Endodermal cell (in vitro differentiated cells): ENCODE results near the gene LAMP2. TPM values are rescaled to one million over a fixed set of nuclear protein-coding genes. Genes with fewer than 3 reads are reported as not detected.
A peak's percentile ranks its signal among the peaks of the same experiment; 100 is the strongest.
"Not testable (repeated sequence)": the region's sequence is repeated elsewhere in the genome, so short reads cannot be mapped to it uniquely, and the experiment has no call there.

ENCODE experiments used
- DNase-seq: peaks from one replicate; pipeline ENCODE4 v3.0.0-alpha.2; 2017
- H3K27ac ChIP-seq: 2 replicates; pipeline ENCODE4 v1.5.1; 2013; ENCODE audit warnings: mild to moderate bottlenecking, low read depth, low read length, moderate library complexity
- H3K27me3 ChIP-seq: 2 replicates; pipeline ENCODE4 v1.6.1; 2013; ENCODE audit warnings: mild to moderate bottlenecking, low read length, moderate library complexity; ENCODE audit not compliant: insufficient read depth, control insufficient read depth, poor library complexity, severe bottlenecking
- H3K36me3 ChIP-seq: 2 replicates; pipeline ENCODE4 v1.7.0; 2013; ENCODE audit warnings: mild to moderate bottlenecking, low read length, moderate library complexity; ENCODE audit not compliant: control insufficient read depth, insufficient read depth
- H3K4me1 ChIP-seq: one replicate; pipeline ENCODE4 v1.7.0; 2013; ENCODE audit warnings: low read length; ENCODE audit not compliant: control insufficient read depth, insufficient read depth
- H3K4me3 ChIP-seq: 2 replicates; pipeline ENCODE4 v1.5.1; 2013; ENCODE audit warnings: mild to moderate bottlenecking, low read length, moderate library complexity
- H3K9ac ChIP-seq: 2 replicates; pipeline ENCODE4 v1.6.1; 2013; ENCODE audit warnings: mild to moderate bottlenecking, low read length, moderate library complexity; ENCODE audit not compliant: poor library complexity, severe bottlenecking; ENCODE audit errors: extremely low read depth
- H3K9me3 ChIP-seq: 2 replicates; pipeline ENCODE4 v1.6.1; 2013; ENCODE audit warnings: mild to moderate bottlenecking, low read length, moderate library complexity; ENCODE audit not compliant: control insufficient read depth
- H3K27ac Mint-ChIP-seq: 2 replicates; pipeline ENCODE4 v1.8.0; 2020; ENCODE audit warnings: mixed read lengths
- H3K27me3 Mint-ChIP-seq: 2 replicates; pipeline ENCODE4 v1.8.0; 2021; ENCODE audit warnings: mild to moderate bottlenecking, mixed read lengths; ENCODE audit not compliant: insufficient read depth
- H3K36me3 Mint-ChIP-seq: 2 replicates; pipeline ENCODE4 v1.8.0; 2020; ENCODE audit warnings: low read depth, mixed read lengths
- H3K4me1 Mint-ChIP-seq: 2 replicates; pipeline ENCODE4 v1.8.0; 2020; ENCODE audit warnings: mixed read lengths
- H3K4me3 Mint-ChIP-seq: 2 replicates; pipeline ENCODE4 v1.8.0; 2020; ENCODE audit warnings: mild to moderate bottlenecking, moderate library complexity, mixed read lengths
- H3K9me3 Mint-ChIP-seq: 2 replicates; pipeline ENCODE4 v1.8.0; 2020; ENCODE audit warnings: mild to moderate bottlenecking, mixed read lengths
- CTCF ChIP-seq: fragments of 200-600 bp; sonication (generic); conservative IDR thresholded peaks from 2 replicates; pipeline ENCODE4 v1.5.0; 2021; ENCODE audit warnings: antibody characterized with exemption, mild to moderate bottlenecking
- WGBS, 2 experiments: methylation state at CpG; one replicate each; pipeline versions ENCODE4 v1.1.5 to v1.1.7; 2013; ENCODE audit warnings: missing lambda C conversion rate in 2 of 2, mixed read lengths in 1 of 2; ENCODE audit not compliant: insufficient coverage in 1 of 2, insufficient read length in 1 of 2; 5-methylcytosine and 5-hydroxymethylcytosine counted together
- total RNA-seq, 2 donors: library from RNA; stranded (reverse); fragmentation: NEBNext Ultra II Directional in 1 of 2; extraction: Animal tissue kit (Norgen Biotek cat#: 25700) in 1 of 2; gene quantifications; 2 replicates in 1 of 2; 3 replicates in 1 of 2; pipeline ENCODE4 v1.2.1, GENCODE V29; 2021

LAMP2 gene
- total RNA-seq, 2 donors from 2014 or later = 33.5 to 34.7 TPM

- Histone ChIP-seq H3K4me3 (no peak overlapping the region), H3K9ac (no peak overlapping the region), H3K9me3 (no peaks in the 10 kb centered on the region), H3K36me3 (no peaks in the 10 kb centered on the region), H3K27me3 (no peaks in the 10 kb centered on the region), H3K4me1 (no peaks in the 10 kb centered on the region), H3K27ac (no peak overlapping the region)
- H3K27ac Mint-ChIP-seq = no peak overlapping the region
- no peak overlapping the region for H3K4me3 Mint-ChIP-seq
- 95 to 100% methylated on average over 2 of the region's 2 CpGs for WGBS, 2 experiments
- H3K27me3 Mint-ChIP-seq = peaks cover 5% of the 10 kb centered on the region
- H3K36me3 Mint-ChIP-seq = no peaks in the 10 kb centered on the region
- peaks cover 58% of the 10 kb centered on the region for H3K9me3 Mint-ChIP-seq
- no peak for TF ChIP-seq CTCF
- H3K4me1 Mint-ChIP-seq = no peaks in the 10 kb centered on the region
- no peak for DNase-seq
These were observed 7.6 kb upstream of the LAMP2 start for GRCh38 chrX:120476714-120477113.

- H3K36me3 Mint-ChIP-seq, H3K36me3 ChIP-seq, DNase-seq, H3K4me1 Mint-ChIP-seq, H3K4me1 ChIP-seq, H3K27ac Mint-ChIP-seq, H3K27ac ChIP-seq, H3K27me3 ChIP-seq, H3K27me3 Mint-ChIP-seq, H3K4me3 ChIP-seq, H3K9ac ChIP-seq, H3K9me3 ChIP-seq, H3K4me3 Mint-ChIP-seq: not testable (repeated sequence)
- WGBS, 2 experiments = no CpG with 5 or more reads among the region's 1 CpG
- TF ChIP-seq CTCF = peak; percentile 70
- H3K9me3 Mint-ChIP-seq = peaks cover 53% of the 10 kb centered on the region
These were observed 6.4 kb upstream of the LAMP2 start for GRCh38 chrX:120475447-120475846.

GRCh38 chrX:120474085-120474484, 5.0 kb upstream of the LAMP2 start:
- WGBS, 2 experiments = 91% methylated on average over 3 of the region's 3 CpGs; no CpG with 5 or more reads in 1 of the 2 experiments
- H3K4me3 Mint-ChIP-seq = no peak overlapping the region
- Histone ChIP-seq H3K9ac (no peak overlapping the region), H3K27me3 (no peaks in the 10 kb centered on the region), H3K36me3 (no peaks in the 10 kb centered on the region), H3K27ac (no peak overlapping the region), H3K4me1 (no peaks in the 10 kb centered on the region), H3K9me3 (no peaks in the 10 kb centered on the region), H3K4me3 (no peak overlapping the region)
- DNase-seq = no peak
- H3K9me3 Mint-ChIP-seq = peaks cover 52% of the 10 kb centered on the region
- no peaks in the 10 kb centered on the region for H3K27me3 Mint-ChIP-seq
- TF ChIP-seq CTCF = no peak
- H3K36me3 Mint-ChIP-seq = no peaks in the 10 kb centered on the region
- no peaks in the 10 kb centered on the region for H3K4me1 Mint-ChIP-seq
- H3K27ac Mint-ChIP-seq = no peak overlapping the region

GRCh38 chrX:120469657-120470056, 561 bp upstream of the LAMP2 start:
- not testable (repeated sequence) for H3K36me3 Mint-ChIP-seq, H3K27ac Mint-ChIP-seq, H3K27me3 Mint-ChIP-seq, H3K9me3 ChIP-seq, H3K36me3 ChIP-seq, DNase-seq, H3K9ac ChIP-seq, H3K4me1 ChIP-seq, H3K4me3 ChIP-seq, H3K27ac ChIP-seq, H3K4me1 Mint-ChIP-seq, H3K4me3 Mint-ChIP-seq, H3K27me3 ChIP-seq
- peaks cover 42% of the 10 kb centered on the region for H3K9me3 Mint-ChIP-seq
- 67% methylated on average over 5 of the region's 5 CpGs; no CpG with 5 or more reads in 1 of the 2 experiments for WGBS, 2 experiments
